Erythroblast (primary cell): Measurements from ENCODE around the gene SCAMP4.
"Not testable (repeated sequence)": the region's sequence is repeated elsewhere in the genome, so short reads cannot be mapped to it uniquely, and the experiment has no call there.

ENCODE experiments used
- GATA1 ChIP-seq: IDR thresholded peaks from 2 replicates; pipeline ENCODE4 v1.6.1; 2011; ENCODE audit warnings: low read depth, mild to moderate bottlenecking, control low read depth, low read length, moderate library complexity
- POLR2A ChIP-seq: IDR thresholded peaks from 2 replicates; pipeline ENCODE4 v1.6.1; 2011; ENCODE audit warnings: mild to moderate bottlenecking, low read length

- TF ChIP-seq POLR2A, GATA1: not testable (repeated sequence)
These were observed 23.7 kb upstream of the SCAMP4 start for GRCh38 chr19:1881393-1882088.
